Fibroblast of lung (primary cell): ENCODE measurements around the gene NHLH1. TPM values are rescaled to one million over a fixed set of nuclear protein-coding genes. Genes with fewer than 3 reads are reported as not detected.
A peak's percentile ranks its signal among the peaks of the same experiment; 100 is the strongest.

Experiments
- DNase-seq, 2 donors: peaks; one replicate each; pipeline versions ENCODE4 v3.0.0 to v3.0.0-alpha.2; 2010; ENCODE audit warnings: low read depth in 2 of 2
- H2AFZ ChIP-seq: 2 replicates; pipeline ENCODE4 v1.5.1; 2012; ENCODE audit warnings: low read length, control low read depth, inconsistent platforms
- H3K27ac ChIP-seq: 2 replicates; pipeline ENCODE4 v1.5.1; 2011; ENCODE audit warnings: low read length, control low read depth; ENCODE audit not compliant: insufficient read depth
- H3K27me3 ChIP-seq: 2 replicates; pipeline ENCODE4 v1.5.1; 2011; ENCODE audit warnings: mild to moderate bottlenecking, low read length; ENCODE audit not compliant: control insufficient read depth, insufficient read depth
- H3K36me3 ChIP-seq: 2 replicates; pipeline ENCODE4 v1.5.1; 2011; ENCODE audit warnings: low read length; ENCODE audit not compliant: control insufficient read depth, insufficient read depth
- H3K4me1 ChIP-seq: 2 replicates; pipeline ENCODE4 v1.5.1; 2011; ENCODE audit warnings: low read length; ENCODE audit not compliant: control insufficient read depth, insufficient read depth; ENCODE audit errors: extremely low read depth
- H3K4me2 ChIP-seq: 2 replicates; pipeline ENCODE4 v1.5.1; 2011; ENCODE audit warnings: low read length, control low read depth; ENCODE audit not compliant: insufficient read depth; ENCODE audit errors: extremely low read depth
- H3K4me3 ChIP-seq, 4 experiments: fragments of 200-600 bp in 1 of 4; sonication (generic) in 1 of 4; replicated peaks in 1 of 4; 2 replicates each; pipeline ENCODE4 v1.5.1; 2011 to 2016; ENCODE audit warnings: low read length in 4 of 4, low read depth in 3 of 4, mild to moderate bottlenecking in 3 of 4, control low read depth in 2 of 4, inconsistent platforms in 1 of 4, mixed read lengths in 1 of 4; ENCODE audit not compliant: insufficient read depth in 1 of 4; ENCODE audit errors: control extremely low read depth in 1 of 4
- H3K79me2 ChIP-seq: 2 replicates; pipeline ENCODE4 v1.5.1; 2012; ENCODE audit warnings: mild to moderate bottlenecking, low read length, inconsistent platforms; ENCODE audit not compliant: control insufficient read depth, insufficient read depth
- H3K9ac ChIP-seq: 2 replicates; pipeline ENCODE4 v1.5.1; 2011; ENCODE audit warnings: mild to moderate bottlenecking, low read length, control low read depth; ENCODE audit not compliant: insufficient read depth
- H3K9me3 ChIP-seq: 2 replicates; pipeline ENCODE4 v1.5.1; 2012; ENCODE audit warnings: low read depth, low read length; ENCODE audit not compliant: control insufficient read depth, insufficient read depth
- H4K20me1 ChIP-seq: 2 replicates; pipeline ENCODE4 v1.5.1; 2011; ENCODE audit warnings: low read length; ENCODE audit not compliant: control insufficient read depth, insufficient read depth; ENCODE audit errors: extremely low read depth
- EZH2 ChIP-seq: IDR thresholded peaks from 2 replicates; pipeline ENCODE4 v1.5.1; 2012; ENCODE audit warnings: low read length, control low read depth, mild to moderate bottlenecking; ENCODE audit errors: missing control alignments
- polyA plus RNA-seq, 2 donors: library from polyadenylated mRNA; depleted of rRNA in 1 of 2; stranded (reverse) in 1 of 2; unstranded in 1 of 2; fragments of >200 nt; gene quantifications; 2 replicates each; pipeline ENCODE4 v1.2.1, GENCODE V29; 2011 to 2012; ENCODE audit warnings: missing spikeins in 1 of 2
- total RNA-seq: library from RNA; depleted of rRNA; stranded (reverse); fragments of >200 nt; gene quantifications from 2 replicates; pipeline ENCODE4 v1.2.1, GENCODE V29; 2014
- TF ChIP-seq, protein P1 (sequence below), 2 donors: IDR thresholded peaks in 1 of 2; conservative IDR thresholded peaks in 1 of 2; 1 replicate in 1 of 2; 2 replicates in 1 of 2; pipeline ENCODE4 v1.5.1; 2011 to 2012; ENCODE audit warnings: low read length in 2 of 2, control low read depth in 1 of 2, inconsistent platforms in 1 of 2, low read depth in 1 of 2, mild to moderate bottlenecking in 1 of 2

The NHLH1 gene
- total and polyA plus RNA-seq, 2 donors (not counting 1 experiment from before 2014, with no cell fraction given) = 0.05 TPM; not detected in 1

DNA sequence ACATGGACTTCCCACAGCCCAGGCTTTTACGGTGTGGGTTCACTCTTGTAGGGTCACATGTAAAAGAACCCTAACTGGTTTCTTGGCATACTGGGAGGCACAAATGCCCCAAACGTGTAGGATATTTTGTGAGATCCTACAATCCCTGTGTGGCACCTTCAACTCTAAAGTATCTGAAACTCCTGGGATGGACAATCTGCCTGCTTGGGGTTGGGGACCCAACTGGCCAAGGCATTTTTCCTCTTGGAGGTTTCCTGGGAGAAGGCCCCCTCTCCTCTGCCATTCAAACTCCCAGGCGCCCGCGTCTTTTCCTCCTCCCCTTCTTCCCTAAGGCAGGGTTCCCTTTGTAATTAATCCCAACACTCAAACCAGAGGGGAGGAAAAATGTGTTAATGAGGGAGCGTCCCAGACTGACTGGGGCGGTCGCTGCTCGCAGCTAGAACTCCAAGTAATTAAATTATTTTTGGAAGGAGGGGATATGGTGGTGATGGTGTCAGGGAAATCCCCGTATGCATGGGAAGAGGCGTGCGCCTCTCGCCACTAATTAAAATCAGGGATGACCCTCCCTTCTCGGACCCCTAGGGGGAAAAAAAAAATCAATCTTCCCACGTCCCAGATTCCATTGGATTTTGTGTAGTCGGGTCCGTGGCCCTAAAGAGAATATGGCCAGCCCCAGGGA is 32.8 kb downstream of the NHLH1 start:
- H3K27me3 ChIP-seq = peaks cover 40% of the 10 kb centered on the region
- no peaks in the 10 kb centered on the region for H3K9me3 ChIP-seq
- H3K4me3 ChIP-seq = peak overlapping the region in 1 of 4 experiments; percentile 58
- H3K79me2 ChIP-seq = no peaks in the 10 kb centered on the region
- TF ChIP-seq EZH2 = no peak
- TF ChIP-seq, protein P1, sequence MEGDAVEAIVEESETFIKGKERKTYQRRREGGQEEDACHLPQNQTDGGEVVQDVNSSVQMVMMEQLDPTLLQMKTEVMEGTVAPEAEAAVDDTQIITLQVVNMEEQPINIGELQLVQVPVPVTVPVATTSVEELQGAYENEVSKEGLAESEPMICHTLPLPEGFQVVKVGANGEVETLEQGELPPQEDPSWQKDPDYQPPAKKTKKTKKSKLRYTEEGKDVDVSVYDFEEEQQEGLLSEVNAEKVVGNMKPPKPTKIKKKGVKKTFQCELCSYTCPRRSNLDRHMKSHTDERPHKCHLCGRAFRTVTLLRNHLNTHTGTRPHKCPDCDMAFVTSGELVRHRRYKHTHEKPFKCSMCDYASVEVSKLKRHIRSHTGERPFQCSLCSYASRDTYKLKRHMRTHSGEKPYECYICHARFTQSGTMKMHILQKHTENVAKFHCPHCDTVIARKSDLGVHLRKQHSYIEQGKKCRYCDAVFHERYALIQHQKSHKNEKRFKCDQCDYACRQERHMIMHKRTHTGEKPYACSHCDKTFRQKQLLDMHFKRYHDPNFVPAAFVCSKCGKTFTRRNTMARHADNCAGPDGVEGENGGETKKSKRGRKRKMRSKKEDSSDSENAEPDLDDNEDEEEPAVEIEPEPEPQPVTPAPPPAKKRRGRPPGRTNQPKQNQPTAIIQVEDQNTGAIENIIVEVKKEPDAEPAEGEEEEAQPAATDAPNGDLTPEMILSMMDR (conservative IDR thresholded peaks at IDR 0.05 in 1 of 2, IDR thresholded peaks at IDR 0.05 in 1 of 2; ENCODE audit: low read depth in 1 of 2, low read length in 2 of 2) = no peak
- no peak overlapping the region for H3K27ac ChIP-seq
- no peak for DNase-seq
- H2AFZ ChIP-seq = no peak overlapping the region
- H3K36me3 ChIP-seq = no peaks in the 10 kb centered on the region
- H3K4me2 ChIP-seq = no peak overlapping the region
- H4K20me1 ChIP-seq = no peaks in the 10 kb centered on the region
- H3K4me1 ChIP-seq = no peaks in the 10 kb centered on the region
- no peak overlapping the region for H3K9ac ChIP-seq

GRCh38 chr1:160400223-160400645 is 33.4 kb downstream of the NHLH1 start, which contains the start of gene VANGL2:
Gene VANGL2, plus strand, starts transcription at chr1:160400564. Its CDS starts 15,274 bp downstream, at chr1:160415838.
- no peaks in the 10 kb centered on the region for H3K4me1 ChIP-seq
- no peak within 1 kb of the TSS for H3K9ac ChIP-seq
- H3K9me3 ChIP-seq = no peaks in the 10 kb centered on the region
- no peak within 1 kb of the TSS for H3K27ac ChIP-seq
- DNase-seq = peak; percentile 53 to 71
- no peak within 1 kb of the TSS for H2AFZ ChIP-seq
- no peaks in the 10 kb centered on the region for H3K79me2 ChIP-seq
- H3K27me3 ChIP-seq = peaks cover 40% of the 10 kb centered on the region
- H3K36me3 ChIP-seq = no peaks in the 10 kb centered on the region
- peak within 1 kb of the TSS in 1 of 4 experiments; percentile 58 for H3K4me3 ChIP-seq
- H4K20me1 ChIP-seq = no peaks in the 10 kb centered on the region
- peak; percentile 77 for TF ChIP-seq EZH2
- TF ChIP-seq, protein P1 (conservative IDR thresholded peaks at IDR 0.05 in 1 of 2, IDR thresholded peaks at IDR 0.05 in 1 of 2; ENCODE audit: low read depth in 1 of 2, low read length in 2 of 2) = no peak
- no peak within 1 kb of the TSS for H3K4me2 ChIP-seq

GRCh38 chr1:160400646-160401486 is 34.0 kb downstream of the NHLH1 start:
- peaks cover 40% of the 10 kb centered on the region for H3K27me3 ChIP-seq
- H3K4me3 ChIP-seq = peak overlapping the region in 1 of 4 experiments; percentile 50
- H3K4me1 ChIP-seq = no peaks in the 10 kb centered on the region
- no peak overlapping the region for H3K4me2 ChIP-seq
- no peaks in the 10 kb centered on the region for H3K79me2 ChIP-seq
- TF ChIP-seq EZH2 = peak; percentile 71
- TF ChIP-seq, protein P1 (conservative IDR thresholded peaks at IDR 0.05 in 1 of 2, IDR thresholded peaks at IDR 0.05 in 1 of 2; ENCODE audit: low read depth in 1 of 2, low read length in 2 of 2) = no peak
- no peak overlapping the region for H3K9ac ChIP-seq
- H3K36me3 ChIP-seq = no peaks in the 10 kb centered on the region
- H3K9me3 ChIP-seq = no peaks in the 10 kb centered on the region
- peak in 1 of 2 donors; percentile 6 for DNase-seq
- no peak overlapping the region for H2AFZ ChIP-seq
- H4K20me1 ChIP-seq = no peaks in the 10 kb centered on the region
- H3K27ac ChIP-seq = no peak overlapping the region
